Neuronal stem cell (in vitro differentiated cells): ENCODE data around the gene STK32B. TPM values are rescaled to one million over a fixed set of nuclear protein-coding genes. Genes with fewer than 3 reads are reported as not detected.
A peak's percentile ranks its signal among the peaks of the same experiment; 100 is the strongest.
"Not testable (repeated sequence)": the region's sequence is repeated elsewhere in the genome, so short reads cannot be mapped to it uniquely, and the experiment has no call there.

ENCODE experiments used
- DNase-seq: peaks from one replicate; pipeline ENCODE4 v3.0.0-alpha.2; 2013; ENCODE audit warnings: low spot score
- H2AFZ ChIP-seq: one replicate; pipeline ENCODE4 v1.6.1; 2013; ENCODE audit warnings: mild to moderate bottlenecking, low read length, inconsistent platforms
- H2AK5ac ChIP-seq: 2 replicates; pipeline ENCODE4 v1.6.1; 2013; ENCODE audit warnings: low read depth, mild to moderate bottlenecking, inconsistent platforms, low read length, moderate library complexity, mixed read lengths
- H2BK120ac ChIP-seq: 2 replicates; pipeline ENCODE4 v1.6.1; 2013; ENCODE audit warnings: low read depth, mild to moderate bottlenecking, inconsistent platforms, low read length, moderate library complexity, mixed read lengths
- H2BK12ac ChIP-seq: one replicate; pipeline ENCODE4 v1.6.1; 2013; ENCODE audit warnings: low read length, inconsistent platforms
- H2BK15ac ChIP-seq: 2 replicates; pipeline ENCODE4 v1.6.1; 2013; ENCODE audit warnings: mild to moderate bottlenecking, low read length, inconsistent platforms, mixed read lengths
- H2BK5ac ChIP-seq: one replicate; pipeline ENCODE4 v1.6.1; 2013; ENCODE audit warnings: inconsistent platforms, mild to moderate bottlenecking, low read length, moderate library complexity
- H3K14ac ChIP-seq: one replicate; pipeline ENCODE4 v1.6.1; 2013; ENCODE audit warnings: low read length, inconsistent platforms
- H3K18ac ChIP-seq: 2 replicates; pipeline ENCODE4 v1.6.1; 2013; ENCODE audit warnings: low read length, inconsistent platforms
- H3K23ac ChIP-seq: 2 replicates; pipeline ENCODE4 v1.6.1; 2013; ENCODE audit warnings: low read depth, mild to moderate bottlenecking, mixed read lengths, low read length, inconsistent platforms; ENCODE audit not compliant: poor library complexity
- H3K27ac ChIP-seq: replicated peaks from 3 replicates; pipeline ENCODE4 v1.5.1; 2013; ENCODE audit warnings: low read length, inconsistent platforms
- H3K27me3 ChIP-seq, 3 experiments: 2 replicates each; pipeline ENCODE4 v1.6.1; 2013; ENCODE audit warnings: low read length in 3 of 3, mild to moderate bottlenecking in 2 of 3, inconsistent platforms in 1 of 3, low read depth in 1 of 3, mixed read lengths in 1 of 3, moderate library complexity in 1 of 3; ENCODE audit not compliant: control insufficient read depth in 3 of 3, insufficient read depth in 3 of 3
- H3K36me3 ChIP-seq, 2 donors: replicated peaks in 1 of 2; 2 replicates each; pipeline ENCODE4 v1.6.1; 2013; ENCODE audit warnings: low read length in 2 of 2; ENCODE audit not compliant: control insufficient read depth in 2 of 2, insufficient read depth in 2 of 2
- H3K4ac ChIP-seq: 2 replicates; pipeline ENCODE4 v1.6.1; 2013; ENCODE audit warnings: inconsistent platforms, mild to moderate bottlenecking, low read length, moderate library complexity
- H3K4me1 ChIP-seq, 2 donors: 1 replicate in 1 of 2; 2 replicates in 1 of 2; pipeline ENCODE4 v1.6.1; 2013; ENCODE audit warnings: low read length in 2 of 2, low read depth in 1 of 2; ENCODE audit not compliant: control insufficient read depth in 2 of 2, insufficient read depth in 1 of 2
- H3K4me2 ChIP-seq: one replicate; pipeline ENCODE4 v1.6.1; 2013; ENCODE audit warnings: mild to moderate bottlenecking, low read length, inconsistent platforms; ENCODE audit not compliant: insufficient read depth, poor library complexity, severe bottlenecking
- H3K4me3 ChIP-seq, 2 donors: 2 replicates each; pipeline ENCODE4 v1.5.1; 2013; ENCODE audit warnings: low read length in 2 of 2, mild to moderate bottlenecking in 2 of 2, inconsistent platforms in 1 of 2, moderate library complexity in 1 of 2
- H3K79me1 ChIP-seq: one replicate; pipeline ENCODE4 v1.6.1; 2013; ENCODE audit warnings: low read depth, mild to moderate bottlenecking, inconsistent platforms, low read length, moderate library complexity
- H3K9ac ChIP-seq: one replicate; pipeline ENCODE4 v1.6.1; 2013; ENCODE audit warnings: mild to moderate bottlenecking, low read depth, low read length, inconsistent platforms; ENCODE audit not compliant: poor library complexity
- H3K9me3 ChIP-seq, 2 donors: replicated peaks in 1 of 2; 2 replicates each; pipeline versions ENCODE3 to v1.6.1; 2013; ENCODE audit warnings: low read length in 2 of 2, mild to moderate bottlenecking in 2 of 2, inconsistent platforms in 1 of 2, low read depth in 1 of 2, mixed read lengths in 1 of 2, moderate library complexity in 1 of 2; ENCODE audit not compliant: control insufficient read depth in 2 of 2, insufficient read depth in 1 of 2
- H4K8ac ChIP-seq: one replicate; pipeline ENCODE4 v1.6.1; 2013; ENCODE audit warnings: low read depth, mild to moderate bottlenecking, inconsistent platforms, low read length, moderate library complexity
- H4K91ac ChIP-seq: one replicate; pipeline ENCODE4 v1.6.1; 2013; ENCODE audit warnings: low read length, low read depth, mild to moderate bottlenecking, inconsistent platforms; ENCODE audit not compliant: poor library complexity
- WGBS, 2 donors: extraction: QIAGEN DNeasy Blood & Tissue Kit; methylation state at CpG; one replicate each; pipeline ENCODE4 v1.1.7; 2013; ENCODE audit warnings: missing lambda C conversion rate in 2 of 2, mixed read lengths in 1 of 2; ENCODE audit not compliant: insufficient read length in 2 of 2, insufficient replicate concordance in 1 of 2; ENCODE audit errors: extremely low coverage in 2 of 2; 5-methylcytosine and 5-hydroxymethylcytosine counted together
- polyA plus RNA-seq, 2 experiments: library from polyadenylated mRNA; stranded (reverse); fragments of 200-250 nt; gene quantifications; one replicate each; pipeline ENCODE4 v1.2.3, GENCODE V29; 2013

STK32B gene
- polyA plus RNA-seq (2013, experiment 1 of 2), result 1.8 TPM
- 1.9 TPM for polyA plus RNA-seq (2013, experiment 2 of 2)

DNA sequence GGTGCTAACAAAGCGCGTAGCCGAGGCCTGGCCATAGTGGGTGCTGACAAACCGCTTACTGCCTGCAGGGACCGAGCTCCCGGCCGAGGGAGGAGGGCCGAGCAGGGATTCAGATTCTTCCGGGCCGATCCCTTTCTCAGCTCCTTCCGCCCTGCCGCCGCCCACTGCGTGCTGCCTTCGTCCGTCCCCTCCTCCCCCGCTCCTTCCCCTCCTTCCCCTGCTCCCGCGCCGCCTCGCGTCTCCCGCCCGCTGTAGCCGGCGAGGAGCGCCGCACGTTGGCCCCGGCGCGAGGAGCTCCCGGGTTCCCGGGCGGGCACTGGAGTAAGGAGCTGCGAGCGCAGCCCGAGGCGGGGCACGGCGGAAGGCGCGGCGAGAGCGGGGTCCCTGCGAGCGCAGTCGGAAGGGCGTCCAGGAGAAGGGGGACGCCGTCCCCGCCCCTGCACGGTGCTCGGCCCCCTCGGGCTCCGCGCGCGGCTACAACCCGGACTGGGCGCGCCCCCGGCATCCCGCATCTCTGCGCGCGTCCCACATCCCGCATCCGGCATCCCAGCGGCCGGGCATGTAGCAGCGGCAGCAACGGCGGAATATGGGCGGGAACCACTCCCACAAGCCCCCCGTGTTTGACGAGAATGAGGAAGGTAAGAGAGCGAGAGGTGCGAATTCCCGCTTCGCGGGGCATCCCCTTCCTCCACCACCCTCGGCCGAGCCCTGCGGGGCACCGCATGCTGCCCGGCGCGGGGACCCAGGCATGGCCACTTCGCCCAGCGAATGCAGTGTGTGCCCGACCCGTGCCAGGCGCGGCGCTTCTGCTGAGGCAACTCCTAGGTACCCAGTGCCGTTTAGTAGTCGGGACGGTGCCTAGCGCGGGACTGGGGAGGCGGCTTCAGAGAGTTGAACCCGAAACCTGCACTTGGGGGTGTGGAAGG lies at the start of gene STK32B:
Gene STK32B, plus strand, starts transcription at position 203 of the 926 bp plus-strand sequence.
- no peak within 1 kb of the TSS for H3K4ac ChIP-seq

DNA sequence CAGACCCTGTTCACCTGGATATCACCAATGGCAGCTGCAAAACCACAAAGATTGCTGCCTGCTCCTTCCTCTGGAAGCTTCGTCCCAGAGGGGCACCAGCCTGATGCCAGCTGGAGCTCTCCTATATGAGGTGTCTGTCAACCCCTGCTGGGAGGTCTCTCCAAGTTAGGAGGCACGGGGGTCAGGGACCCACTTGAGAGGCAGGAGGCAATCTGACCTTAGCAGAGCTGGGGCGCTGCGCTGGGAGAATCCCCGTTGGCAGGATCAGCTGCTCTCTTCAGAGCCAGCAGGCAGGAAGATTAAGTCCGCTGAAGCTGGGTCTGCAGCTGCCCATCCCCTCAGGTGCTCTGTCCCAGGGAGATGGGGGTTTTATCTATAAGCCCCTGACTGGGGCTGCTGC lies 49.6 kb upstream of the STK32B start:
- H2BK120ac ChIP-seq, H2BK12ac ChIP-seq, H3K79me1 ChIP-seq, H3K23ac ChIP-seq, H2AFZ ChIP-seq, DNase-seq, H2BK15ac ChIP-seq, H2AK5ac ChIP-seq, H3K14ac ChIP-seq, H3K27ac ChIP-seq, H3K4me1 ChIP-seq, H3K36me3 ChIP-seq, H3K9ac ChIP-seq, H3K4ac ChIP-seq, H3K9me3 ChIP-seq, H2BK5ac ChIP-seq, H3K4me3 ChIP-seq, H3K27me3 ChIP-seq, H3K18ac ChIP-seq, H3K4me2 ChIP-seq, H4K91ac ChIP-seq, H4K8ac ChIP-seq: not testable (repeated sequence)
- no CpG with 5 or more reads among the region's 6 CpGs for WGBS, 2 donors

More for the DNA sequence above, at the start of gene STK32B:
- Histone ChIP-seq H3K18ac (peak within 1 kb of the TSS; percentile 78), H4K8ac (no peak within 1 kb of the TSS), H3K36me3 (no peaks in the 10 kb centered on the region), H3K4me2 (peak within 1 kb of the TSS; percentile 95), H2BK15ac (peak within 1 kb of the TSS; percentile 0), H3K79me1 (no peaks in the 10 kb centered on the region), H3K9me3 (no peaks in the 10 kb centered on the region), H2BK120ac (no peak within 1 kb of the TSS), H2AK5ac (no peak within 1 kb of the TSS), H3K27me3 (peaks cover 3 to 40% (median 23%) of the 10 kb centered on the region in 3 experiments), H3K27ac (no peak within 1 kb of the TSS), H2BK12ac (no peak within 1 kb of the TSS), H3K4me1 (no peaks in the 10 kb centered on the region), H4K91ac (no peak within 1 kb of the TSS), H3K14ac (no peak within 1 kb of the TSS), H3K23ac (peak within 1 kb of the TSS; percentile 31), H3K4me3 (peak within 1 kb of the TSS; percentile 44 to 78), H2AFZ (peak within 1 kb of the TSS; percentile 93), H3K9ac (peak within 1 kb of the TSS; percentile 71), H2BK5ac (peak within 1 kb of the TSS; percentile 42)
- WGBS, 2 donors, result no CpG with 5 or more reads among the region's 103 CpGs
- peak; percentile 57 for DNase-seq

DNA sequence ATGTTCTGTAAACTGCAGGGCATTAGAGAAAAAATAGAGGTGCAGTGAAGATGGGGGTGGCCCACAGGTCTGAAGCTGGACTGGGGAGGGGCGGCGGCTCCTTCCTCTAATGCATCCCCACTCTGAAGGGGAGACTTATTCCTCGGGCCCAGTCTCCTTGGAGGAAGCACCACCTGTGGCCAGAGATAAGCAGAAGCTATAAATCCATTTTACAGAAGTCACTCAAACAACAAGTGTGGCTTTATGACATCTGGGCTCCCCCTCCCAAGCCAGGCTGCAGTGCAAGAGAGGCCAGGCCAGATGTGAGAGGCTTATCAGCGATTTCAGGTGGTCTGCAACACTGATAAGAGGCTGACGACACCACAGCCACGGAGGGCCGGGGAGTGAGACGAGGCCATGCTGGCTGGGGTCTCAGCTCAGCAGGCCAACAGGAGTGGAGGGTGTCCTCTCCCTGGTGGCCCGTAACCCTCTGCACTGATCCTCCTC lies 47.9 kb upstream of the STK32B start:
- Histone ChIP-seq H4K91ac (no peak overlapping the region), H3K18ac (no peak overlapping the region), H3K4ac (no peak overlapping the region), H2BK5ac (no peak overlapping the region), H3K4me2 (no peak overlapping the region), H2BK120ac (no peak overlapping the region), H3K9ac (no peak overlapping the region), H3K9me3 (no peaks in the 10 kb centered on the region), H3K4me1 (no peaks in the 10 kb centered on the region), H3K36me3 (no peaks in the 10 kb centered on the region), H3K79me1 (no peaks in the 10 kb centered on the region), H2BK12ac (no peak overlapping the region), H2AK5ac (no peak overlapping the region), H2BK15ac (no peak overlapping the region), H3K4me3 (no peak overlapping the region), H2AFZ (no peak overlapping the region), H3K27ac (no peak overlapping the region), H3K14ac (no peak overlapping the region), H4K8ac (no peak overlapping the region), H3K23ac (no peak overlapping the region), H3K27me3 (no peaks in the 10 kb centered on the region)
- no CpG with 5 or more reads among the region's 9 CpGs for WGBS, 2 donors
- no peak for DNase-seq

DNA sequence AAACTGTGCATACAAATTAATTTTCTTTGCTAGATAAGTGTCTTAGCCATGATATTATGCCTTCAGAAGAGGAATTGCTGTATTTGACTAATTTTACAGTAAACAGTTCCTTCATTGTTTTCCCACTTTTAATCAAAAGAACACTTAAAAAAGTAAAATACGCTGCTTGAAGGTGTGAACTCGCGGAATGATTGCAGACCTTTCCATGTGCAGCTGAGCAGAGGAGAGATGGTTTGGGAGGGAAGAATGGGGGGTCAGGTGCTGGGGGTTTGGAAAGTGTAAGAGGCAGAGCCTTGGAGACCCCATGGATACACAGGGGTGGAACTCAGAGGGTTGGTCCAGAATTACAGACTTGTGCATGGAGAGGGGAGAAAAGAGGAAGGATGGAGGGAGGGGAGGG lies 47.4 kb upstream of the STK32B start:
- H3K4ac ChIP-seq, result no peak overlapping the region
- H2AFZ ChIP-seq, result no peak overlapping the region
- no peak for DNase-seq

More for the DNA sequence above, 47.4 kb upstream of the STK32B start:
- no peaks in the 10 kb centered on the region for H3K36me3 ChIP-seq
- no peak overlapping the region for H2BK15ac ChIP-seq
- no peak overlapping the region for H3K23ac ChIP-seq
- H3K4me3 ChIP-seq, result no peak overlapping the region
- H3K14ac ChIP-seq, result no peak overlapping the region
- H3K4me2 ChIP-seq, result no peak overlapping the region
- H3K9me3 ChIP-seq, result no peaks in the 10 kb centered on the region
- H3K27ac ChIP-seq, result no peak overlapping the region
- H3K27me3 ChIP-seq, result no peaks in the 10 kb centered on the region
- WGBS, 2 donors, result no CpG with 5 or more reads among the region's 3 CpGs
- no peak overlapping the region for H3K18ac ChIP-seq
- no peak overlapping the region for H3K9ac ChIP-seq
- H2BK5ac ChIP-seq, result no peak overlapping the region
- no peak overlapping the region for H2BK12ac ChIP-seq
- no peak overlapping the region for H4K8ac ChIP-seq
- no peak overlapping the region for H2BK120ac ChIP-seq
- no peaks in the 10 kb centered on the region for H3K79me1 ChIP-seq
- no peaks in the 10 kb centered on the region for H3K4me1 ChIP-seq
- no peak overlapping the region for H4K91ac ChIP-seq
- H2AK5ac ChIP-seq, result no peak overlapping the region
